Erythroblast (primary cell): ENCODE measurements around the gene TMOD3.

Experiments used
- GATA1 ChIP-seq: IDR thresholded peaks from 2 replicates; pipeline ENCODE4 v1.6.1; 2011; ENCODE audit warnings: low read depth, mild to moderate bottlenecking, control low read depth, low read length, moderate library complexity
- POLR2A ChIP-seq: IDR thresholded peaks from 2 replicates; pipeline ENCODE4 v1.6.1; 2011; ENCODE audit warnings: mild to moderate bottlenecking, low read length

- no peak for TF ChIP-seq POLR2A
- no peak for TF ChIP-seq GATA1
Observed at GRCh38 chr15:51904421-51904820, 75.0 kb downstream of the TMOD3 start.
